Ishikawa (cell line): Measurements from ENCODE around the gene TLN1.

Experiments used
- CEBPB ChIP-seq: IDR thresholded peaks from 2 replicates; pipeline ENCODE4 v1.6.1; 2012
- CREB1 ChIP-seq: IDR thresholded peaks from 2 replicates; pipeline ENCODE4 v1.6.1; 2012; ENCODE audit warnings: low read depth
- EGR1 ChIP-seq: IDR thresholded peaks from 2 replicates; pipeline ENCODE4 v1.6.1; 2012
- EP300 ChIP-seq: IDR thresholded peaks from 2 replicates; pipeline ENCODE4 v1.6.1; 2012; ENCODE audit warnings: borderline replicate concordance
- FOXM1 ChIP-seq: IDR thresholded peaks from 2 replicates; pipeline ENCODE4 v1.6.1; 2012; ENCODE audit warnings: low read depth, borderline replicate concordance
- MAX ChIP-seq: IDR thresholded peaks from 2 replicates; pipeline ENCODE4 v1.6.1; 2012
- NFIC ChIP-seq: IDR thresholded peaks from 2 replicates; pipeline ENCODE4 v1.6.1; 2012
- RAD21 ChIP-seq: IDR thresholded peaks from 2 replicates; pipeline ENCODE4 v1.6.1; 2012; ENCODE audit warnings: low read depth
- REST ChIP-seq: IDR thresholded peaks from 2 replicates; pipeline ENCODE4 v1.6.1; 2012; ENCODE audit warnings: low read depth, mild to moderate bottlenecking
- TAF1 ChIP-seq: IDR thresholded peaks from 2 replicates; pipeline ENCODE4 v1.6.1; 2012; ENCODE audit warnings: low read depth, mild to moderate bottlenecking
- TCF12 ChIP-seq: IDR thresholded peaks from 2 replicates; pipeline ENCODE4 v1.6.1; 2012; ENCODE audit warnings: low read depth
- TEAD4 ChIP-seq: IDR thresholded peaks from 2 replicates; pipeline ENCODE4 v1.6.1; 2012
- USF1 ChIP-seq: IDR thresholded peaks from 2 replicates; pipeline ENCODE4 v1.6.1; 2012
- YY1 ChIP-seq: IDR thresholded peaks from 2 replicates; pipeline ENCODE4 v1.6.1; 2012; ENCODE audit warnings: low read depth
- ZBTB7A ChIP-seq: IDR thresholded peaks from 2 replicates; pipeline ENCODE4 v1.6.1; 2012; ENCODE audit warnings: low read depth

Gene TLN1

GRCh38 chr9:35710818-35711500, 21.0 kb downstream of the TLN1 start:
- TF ChIP-seq EP300 (no peak), NFIC (no peak), CEBPB (no peak), TCF12 (no peak), MAX (no peak), TEAD4 (no peak), ZBTB7A (no peak), USF1 (no peak), FOXM1 (no peak), CREB1 (no peak)

- TF ChIP-seq RAD21: no peak
- TF ChIP-seq USF1: no peak
- TF ChIP-seq EP300: no peak
- TF ChIP-seq TEAD4: no peak
- no peak for TF ChIP-seq EGR1
- TF ChIP-seq REST: no peak
- no peak for TF ChIP-seq CREB1
- no peak for TF ChIP-seq TAF1
- TF ChIP-seq TCF12: no peak
- TF ChIP-seq CEBPB: no peak
- TF ChIP-seq MAX: no peak
- TF ChIP-seq YY1: no peak
- no peak for TF ChIP-seq ZBTB7A
- TF ChIP-seq FOXM1: no peak
- no peak for TF ChIP-seq NFIC
Measured at GRCh38 chr9:35708146-35708545, 23.8 kb downstream of the TLN1 start.

- TF ChIP-seq MAX: no peak
- no peak for TF ChIP-seq NFIC
- TF ChIP-seq EP300: no peak
- TF ChIP-seq ZBTB7A: no peak
Measured at GRCh38 chr9:35706951-35707350, 25.0 kb downstream of the TLN1 start.

- TF ChIP-seq RAD21 (no peak), TCF12 (no peak), TAF1 (no peak), EGR1 (no peak), EP300 (no peak), USF1 (no peak), CEBPB (no peak), ZBTB7A (no peak), TEAD4 (no peak), YY1 (no peak), CREB1 (no peak), REST (no peak), MAX (no peak), NFIC (no peak), FOXM1 (no peak)
Measured at GRCh38 chr9:35705836-35706430, 26.1 kb downstream of the TLN1 start.

- no peak for TF ChIP-seq NFIC
- TF ChIP-seq REST: no peak
Measured at GRCh38 chr9:35705372-35705771, 26.6 kb downstream of the TLN1 start.
